CD14-positive monocyte (primary cell): ENCODE data around the gene GOLT1B. TPM values are rescaled to one million over a fixed set of nuclear protein-coding genes. Genes with fewer than 3 reads are reported as not detected.

Experiments
- DNase-seq, 3 donors: peaks; one replicate each; pipeline ENCODE4 v3.0.0-alpha.2; 2011 to 2022
- H2AFZ ChIP-seq: 2 replicates; pipeline ENCODE4 v1.6.0; 2012; ENCODE audit warnings: mild to moderate bottlenecking, low read depth, low read length, inconsistent platforms; ENCODE audit not compliant: insufficient read depth, poor library complexity, severe bottlenecking
- H3K27ac ChIP-seq, 2 donors: 1 replicate in 1 of 2; 2 replicates in 1 of 2; pipeline ENCODE4 v1.5.1; 2012 to 2013; ENCODE audit warnings: low read length in 2 of 2, control low read depth in 1 of 2, inconsistent platforms in 1 of 2, low read depth in 1 of 2, mild to moderate bottlenecking in 1 of 2
- H3K27me3 ChIP-seq, 2 donors: one replicate each; pipeline versions ENCODE4 v1.6.0 to v1.6.1; 2011 to 2013; ENCODE audit warnings: low read length in 2 of 2; ENCODE audit not compliant: control insufficient read depth in 2 of 2, insufficient read depth in 2 of 2
- H3K36me3 ChIP-seq, 2 donors: replicated peaks in 1 of 2; 1 replicate in 1 of 2; 2 replicates in 1 of 2; pipeline versions ENCODE4 v1.5.1 to v1.6.1; 2012 to 2013; ENCODE audit warnings: low read length in 2 of 2, control low read depth in 1 of 2, inconsistent platforms in 1 of 2, mild to moderate bottlenecking in 1 of 2; ENCODE audit not compliant: insufficient read depth in 2 of 2, control insufficient read depth in 1 of 2
- H3K4me1 ChIP-seq, 2 donors: 1 replicate in 1 of 2; 2 replicates in 1 of 2; pipeline versions ENCODE4 v1.5.1 to v1.6.1; 2012 to 2013; ENCODE audit warnings: low read length in 2 of 2, control low read depth in 1 of 2, inconsistent platforms in 1 of 2, mild to moderate bottlenecking in 1 of 2, moderate library complexity in 1 of 2; ENCODE audit not compliant: insufficient read depth in 2 of 2, control insufficient read depth in 1 of 2
- H3K4me2 ChIP-seq: replicated peaks from 2 replicates; pipeline ENCODE3; 2012; ENCODE audit warnings: low read length, moderate library complexity, mild to moderate bottlenecking; ENCODE audit not compliant: poor library complexity, severe bottlenecking; ENCODE audit errors: extremely low read depth
- H3K4me3 ChIP-seq, 3 experiments: fragments of 200-600 bp in 1 of 3; sonication (generic) in 1 of 3; replicated peaks in 1 of 3; 1 replicate in 2 of 3; 2 replicates in 1 of 3; pipeline ENCODE4 v1.5.1; 2011 to 2013; ENCODE audit warnings: low read length in 3 of 3, mild to moderate bottlenecking in 3 of 3, control low read depth in 2 of 3, low read depth in 2 of 3, inconsistent platforms in 1 of 3, moderate library complexity in 1 of 3
- H3K79me2 ChIP-seq: 2 replicates; pipeline ENCODE4 v1.6.0; 2012; ENCODE audit warnings: mild to moderate bottlenecking, control low read depth, inconsistent platforms, low read length, moderate library complexity; ENCODE audit not compliant: insufficient read depth
- H3K9ac ChIP-seq: 2 replicates; pipeline ENCODE4 v1.6.0; 2017; ENCODE audit warnings: low read length, mild to moderate bottlenecking; ENCODE audit not compliant: insufficient read depth, poor library complexity, severe bottlenecking
- H3K9me3 ChIP-seq, 2 donors: replicated peaks in 1 of 2; 1 replicate in 1 of 2; 2 replicates in 1 of 2; pipeline versions ENCODE4 v1.5.1 to v1.6.1; 2012 to 2013; ENCODE audit warnings: low read length in 2 of 2, control low read depth in 1 of 2; ENCODE audit not compliant: control insufficient read depth in 1 of 2, insufficient read depth in 1 of 2
- H4K20me1 ChIP-seq: 2 replicates; pipeline ENCODE4 v1.6.0; 2012; ENCODE audit warnings: mild to moderate bottlenecking, low read length, control low read depth, moderate library complexity; ENCODE audit not compliant: insufficient read depth
- H3K27ac Mint-ChIP-seq, 7 donors: one replicate each; pipeline ENCODE4 v1.8.0; 2020; ENCODE audit warnings: mild to moderate bottlenecking in 7 of 7, mixed read lengths in 7 of 7, moderate library complexity in 6 of 7, inconsistent platforms in 2 of 7
- H3K27me3 Mint-ChIP-seq, 3 donors: one replicate each; pipeline ENCODE4 v1.8.0; 2021 to 2022; ENCODE audit warnings: low read depth in 3 of 3, mild to moderate bottlenecking in 3 of 3, mixed read lengths in 3 of 3, moderate library complexity in 3 of 3, inconsistent platforms in 1 of 3
- H3K36me3 Mint-ChIP-seq, 2 donors: one replicate each; pipeline ENCODE4 v1.8.0; 2020; ENCODE audit warnings: mixed read lengths in 2 of 2, inconsistent platforms in 1 of 2, mild to moderate bottlenecking in 1 of 2
- H3K4me1 Mint-ChIP-seq: one replicate; pipeline ENCODE4 v1.8.0; 2020; ENCODE audit warnings: mild to moderate bottlenecking, mixed read lengths
- H3K4me3 Mint-ChIP-seq, 2 donors: one replicate each; pipeline ENCODE4 v1.8.0; 2020; ENCODE audit warnings: mild to moderate bottlenecking in 2 of 2, mixed read lengths in 2 of 2, moderate library complexity in 1 of 2
- H3K9me3 Mint-ChIP-seq, 7 donors: one replicate each; pipeline ENCODE4 v1.8.0; 2020 to 2022; ENCODE audit warnings: mixed read lengths in 7 of 7, mild to moderate bottlenecking in 6 of 7, moderate library complexity in 6 of 7, inconsistent platforms in 2 of 7
- WGBS: methylation state at CpG from one replicate; pipeline ENCODE4 v1.1.5; 2013; ENCODE audit warnings: missing lambda C conversion rate; ENCODE audit not compliant: insufficient coverage; 5-methylcytosine and 5-hydroxymethylcytosine counted together
- intact Hi-C, 2 donors: fragments of 100-400 bp; cut with micrococcal nuclease; formaldehyde crosslinking; loops; one replicate each; pipeline versions ENCODE4 v1.15.0 to v1.15.1; 2023
- polyA plus RNA-seq, 3 donors: library from polyadenylated mRNA; depleted of rRNA in 1 of 3; unstranded in 2 of 3; stranded (reverse) in 1 of 3; fragments of 300-500 nt in 2 of 3; fragments of >200 nt in 1 of 3; fragmentation: Illumina TruSeq in 2 of 3; gene quantifications; 1 replicate in 2 of 3; 2 replicates in 1 of 3; pipeline ENCODE4 v1.2.3, GENCODE V29; 2012 to 2021
- TF ChIP-seq, protein P1 (sequence below): fragments of 200-600 bp; IDR thresholded peaks from one replicate; pipeline ENCODE4 v1.8.0; 2022; ENCODE audit warnings: antibody characterized with exemption, mild to moderate bottlenecking

GOLT1B gene
- polyA plus RNA-seq, 3 donors, result 14.0 to 24.5 (median 21.4) TPM

DNA sequence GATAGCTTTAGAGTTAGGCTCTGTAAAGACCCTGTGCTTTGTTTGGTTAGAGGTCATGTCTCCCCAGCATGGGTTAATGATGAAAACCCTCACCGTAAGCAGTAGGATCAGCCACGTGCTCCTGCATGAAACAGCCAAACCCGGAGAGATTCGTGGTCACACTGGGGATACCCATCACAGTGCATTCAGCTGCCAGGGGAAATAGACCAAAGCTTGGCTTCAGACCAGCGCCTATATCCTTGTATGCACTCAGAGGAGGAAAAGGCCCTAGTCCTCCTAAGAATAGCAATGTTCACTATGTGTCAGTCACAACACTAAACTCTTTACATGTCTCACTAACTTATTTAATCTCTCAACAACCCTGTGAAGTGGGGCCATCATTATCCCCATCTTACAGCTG, 40.8 kb downstream of the GOLT1B start:
- intact Hi-C loops, result no loop called here
- TF ChIP-seq, protein P1, sequence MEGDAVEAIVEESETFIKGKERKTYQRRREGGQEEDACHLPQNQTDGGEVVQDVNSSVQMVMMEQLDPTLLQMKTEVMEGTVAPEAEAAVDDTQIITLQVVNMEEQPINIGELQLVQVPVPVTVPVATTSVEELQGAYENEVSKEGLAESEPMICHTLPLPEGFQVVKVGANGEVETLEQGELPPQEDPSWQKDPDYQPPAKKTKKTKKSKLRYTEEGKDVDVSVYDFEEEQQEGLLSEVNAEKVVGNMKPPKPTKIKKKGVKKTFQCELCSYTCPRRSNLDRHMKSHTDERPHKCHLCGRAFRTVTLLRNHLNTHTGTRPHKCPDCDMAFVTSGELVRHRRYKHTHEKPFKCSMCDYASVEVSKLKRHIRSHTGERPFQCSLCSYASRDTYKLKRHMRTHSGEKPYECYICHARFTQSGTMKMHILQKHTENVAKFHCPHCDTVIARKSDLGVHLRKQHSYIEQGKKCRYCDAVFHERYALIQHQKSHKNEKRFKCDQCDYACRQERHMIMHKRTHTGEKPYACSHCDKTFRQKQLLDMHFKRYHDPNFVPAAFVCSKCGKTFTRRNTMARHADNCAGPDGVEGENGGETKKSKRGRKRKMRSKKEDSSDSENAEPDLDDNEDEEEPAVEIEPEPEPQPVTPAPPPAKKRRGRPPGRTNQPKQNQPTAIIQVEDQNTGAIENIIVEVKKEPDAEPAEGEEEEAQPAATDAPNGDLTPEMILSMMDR, result no peak
- no peaks in the 10 kb centered on the region for H3K79me2 ChIP-seq
- H3K9me3 Mint-ChIP-seq, result no peaks in the 10 kb centered on the region
- no peak overlapping the region for H3K4me3 Mint-ChIP-seq
- H3K36me3 ChIP-seq, result no peaks in the 10 kb centered on the region
- WGBS, result 11% methylated on average over 5 of the region's 5 CpGs
- H3K4me1 ChIP-seq, result no peaks in the 10 kb centered on the region
- H3K36me3 Mint-ChIP-seq, result no peaks in the 10 kb centered on the region
- H3K4me3 ChIP-seq, result no peak overlapping the region
- no peak overlapping the region for H3K27ac ChIP-seq
- no peak overlapping the region for H3K9ac ChIP-seq
- no peak for DNase-seq
- no peaks in the 10 kb centered on the region for H3K27me3 ChIP-seq
- no peaks in the 10 kb centered on the region for H3K9me3 ChIP-seq
- no peak overlapping the region for H3K4me2 ChIP-seq
- H4K20me1 ChIP-seq, result no peaks in the 10 kb centered on the region
- H3K4me1 Mint-ChIP-seq, result no peaks in the 10 kb centered on the region
- no peak overlapping the region for H3K27ac Mint-ChIP-seq
- no peak overlapping the region for H2AFZ ChIP-seq
- peaks cover 0 to 2% (median 0%) of the 10 kb centered on the region in 3 donors for H3K27me3 Mint-ChIP-seq

DNA sequence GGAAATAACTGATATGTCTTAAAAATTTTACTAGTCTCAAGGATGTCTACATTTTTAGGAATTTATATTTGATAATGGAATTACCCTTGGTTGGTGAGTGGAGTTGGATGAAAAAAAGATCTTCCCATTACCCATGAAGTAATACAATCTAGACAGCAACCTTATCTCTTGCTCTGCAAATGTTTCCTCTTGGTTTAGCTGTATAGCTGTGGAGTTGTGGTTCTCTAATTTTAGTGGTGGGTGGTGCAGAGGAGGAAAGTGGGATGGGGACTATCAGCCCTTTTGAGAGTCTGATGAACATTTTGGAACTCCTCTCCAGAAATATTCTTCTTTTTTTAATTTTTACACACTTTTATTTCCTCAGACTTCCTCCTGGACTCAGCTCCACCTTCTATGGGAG, 41.6 kb downstream of the GOLT1B start:
- H3K4me3 ChIP-seq, result no peak overlapping the region
- no peak overlapping the region for H2AFZ ChIP-seq
- no peaks in the 10 kb centered on the region for H3K27me3 ChIP-seq
- no peak overlapping the region for H3K9ac ChIP-seq
- Mint-ChIP-seq H3K27me3 (no peaks in the 10 kb centered on the region), H3K36me3 (no peaks in the 10 kb centered on the region), H3K9me3 (no peaks in the 10 kb centered on the region), H3K4me1 (no peaks in the 10 kb centered on the region), H3K27ac (no peak overlapping the region), H3K4me3 (no peak overlapping the region)
- TF ChIP-seq, protein P1, result no peak
- no peak overlapping the region for H3K27ac ChIP-seq
- no peaks in the 10 kb centered on the region for H3K79me2 ChIP-seq
- no peaks in the 10 kb centered on the region for H3K9me3 ChIP-seq
- no peaks in the 10 kb centered on the region for H3K4me1 ChIP-seq
- DNase-seq, result no peak
- no peak overlapping the region for H3K4me2 ChIP-seq
- H4K20me1 ChIP-seq, result no peaks in the 10 kb centered on the region
- H3K36me3 ChIP-seq, result no peaks in the 10 kb centered on the region
- intact Hi-C loops, result no loop called here
